HG03139 (cell line): ENCODE measurements around the gene SLC4A9.

Experiments used
- ATAC-seq: cut with Tn5 transposase; IDR thresholded peaks from one replicate; pipeline ENCODE4 v1.9.1; 2021; ENCODE audit not compliant: unreplicated experiment

Gene SLC4A9, protein sequence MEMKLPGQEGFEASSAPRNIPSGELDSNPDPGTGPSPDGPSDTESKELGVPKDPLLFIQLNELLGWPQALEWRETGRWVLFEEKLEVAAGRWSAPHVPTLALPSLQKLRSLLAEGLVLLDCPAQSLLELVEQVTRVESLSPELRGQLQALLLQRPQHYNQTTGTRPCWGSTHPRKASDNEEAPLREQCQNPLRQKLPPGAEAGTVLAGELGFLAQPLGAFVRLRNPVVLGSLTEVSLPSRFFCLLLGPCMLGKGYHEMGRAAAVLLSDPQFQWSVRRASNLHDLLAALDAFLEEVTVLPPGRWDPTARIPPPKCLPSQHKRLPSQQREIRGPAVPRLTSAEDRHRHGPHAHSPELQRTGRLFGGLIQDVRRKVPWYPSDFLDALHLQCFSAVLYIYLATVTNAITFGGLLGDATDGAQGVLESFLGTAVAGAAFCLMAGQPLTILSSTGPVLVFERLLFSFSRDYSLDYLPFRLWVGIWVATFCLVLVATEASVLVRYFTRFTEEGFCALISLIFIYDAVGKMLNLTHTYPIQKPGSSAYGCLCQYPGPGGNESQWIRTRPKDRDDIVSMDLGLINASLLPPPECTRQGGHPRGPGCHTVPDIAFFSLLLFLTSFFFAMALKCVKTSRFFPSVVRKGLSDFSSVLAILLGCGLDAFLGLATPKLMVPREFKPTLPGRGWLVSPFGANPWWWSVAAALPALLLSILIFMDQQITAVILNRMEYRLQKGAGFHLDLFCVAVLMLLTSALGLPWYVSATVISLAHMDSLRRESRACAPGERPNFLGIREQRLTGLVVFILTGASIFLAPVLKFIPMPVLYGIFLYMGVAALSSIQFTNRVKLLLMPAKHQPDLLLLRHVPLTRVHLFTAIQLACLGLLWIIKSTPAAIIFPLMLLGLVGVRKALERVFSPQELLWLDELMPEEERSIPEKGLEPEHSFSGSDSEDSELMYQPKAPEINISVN

DNA sequence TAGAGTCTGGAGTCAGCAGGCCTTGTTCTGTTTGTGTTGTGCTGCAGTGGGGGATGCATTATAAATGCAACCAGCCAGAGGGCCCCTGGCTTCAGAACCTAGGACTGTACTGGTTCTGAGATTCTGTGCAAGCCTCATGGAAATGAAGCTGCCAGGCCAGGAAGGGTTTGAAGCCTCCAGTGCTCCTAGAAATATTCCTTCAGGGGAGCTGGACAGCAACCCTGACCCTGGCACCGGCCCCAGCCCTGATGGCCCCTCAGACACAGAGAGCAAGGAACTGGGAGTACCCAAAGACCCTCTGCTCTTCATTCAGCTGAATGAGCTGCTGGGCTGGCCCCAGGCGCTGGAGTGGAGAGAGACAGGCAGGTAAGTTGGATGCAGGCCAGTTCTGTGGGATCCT is at the start of gene SLC4A9:
Gene SLC4A9, plus strand, starts transcription at position 94 of the 400 bp plus-strand sequence. Its CDS starts 43 bp downstream, at position 137.
- no peak for ATAC-seq

DNA sequence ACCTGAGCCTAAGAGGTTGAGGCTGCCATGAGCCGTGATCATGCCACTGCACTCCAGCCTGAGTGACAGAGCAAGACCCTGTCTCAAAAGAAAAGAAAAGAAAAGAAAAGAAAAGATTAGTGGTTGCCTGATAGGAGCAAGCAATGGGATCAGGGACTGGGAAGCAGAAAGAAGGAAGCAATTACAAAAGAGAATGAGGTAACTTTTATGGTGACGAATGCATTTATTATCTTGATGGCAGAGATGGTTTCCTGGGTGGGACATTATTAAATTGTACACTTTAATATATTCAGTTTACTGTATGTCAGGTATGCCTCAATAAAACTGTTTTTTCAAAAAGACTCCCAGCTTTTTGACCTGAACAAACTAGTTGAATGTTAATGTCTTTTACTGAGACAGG is 49.6 kb upstream of the SLC4A9 start:
- no peak for ATAC-seq

DNA sequence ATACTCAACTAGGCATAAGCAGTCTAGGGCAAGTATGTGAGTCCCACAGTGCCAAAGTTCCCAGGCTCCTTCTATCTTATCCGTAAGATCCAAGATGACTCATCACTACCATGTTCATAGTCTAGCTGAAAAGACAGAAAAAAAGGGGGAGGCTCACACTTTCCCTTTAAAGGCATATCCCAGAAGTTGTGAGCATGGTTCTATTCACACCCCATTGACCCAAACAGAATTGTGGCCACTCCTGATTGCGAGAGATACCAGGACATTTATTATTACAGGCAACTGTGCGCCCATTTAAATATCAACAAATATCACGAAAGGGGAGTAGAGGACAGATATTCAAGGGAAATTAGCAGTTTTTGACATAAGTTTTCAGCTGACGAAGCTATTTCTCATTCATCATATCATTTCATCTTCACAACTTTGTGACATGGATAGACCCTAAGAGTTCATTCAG is 49.0 kb upstream of the SLC4A9 start:
- no peak for ATAC-seq

DNA sequence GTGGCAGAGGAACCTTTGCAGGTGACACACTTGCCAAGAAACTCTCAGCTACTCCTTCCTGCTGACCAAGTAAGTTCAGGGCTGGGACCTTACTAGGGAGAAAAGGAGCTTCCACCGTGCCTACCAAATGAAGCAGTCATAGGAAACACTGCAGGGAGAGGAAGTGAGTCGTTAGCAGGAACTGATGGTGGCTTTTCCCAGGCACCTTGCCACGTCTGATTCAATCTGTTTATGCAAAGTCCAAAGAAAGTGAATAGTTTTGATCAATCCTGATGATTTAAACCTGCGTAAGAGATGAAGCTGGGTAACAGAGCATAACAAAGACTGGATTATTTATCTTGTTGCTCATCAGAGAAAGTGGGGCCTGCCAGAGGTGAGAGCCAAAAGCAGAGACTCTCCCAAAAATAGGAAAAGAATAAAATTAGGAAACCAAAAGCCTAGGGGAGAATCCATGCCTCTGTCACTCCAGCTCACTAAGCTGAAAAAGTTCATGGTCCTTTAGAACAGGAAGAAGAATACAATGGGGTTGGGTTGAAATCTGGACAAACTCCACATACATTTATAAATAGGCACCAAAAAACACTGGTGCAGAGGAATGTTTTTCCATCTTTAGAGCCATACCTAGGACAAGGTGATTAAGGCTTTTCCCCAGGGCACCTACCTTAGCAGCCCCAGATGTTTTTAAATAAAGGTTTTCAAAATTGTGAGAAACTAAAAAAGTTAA is 47.8 kb upstream of the SLC4A9 start:
- no peak for ATAC-seq

DNA sequence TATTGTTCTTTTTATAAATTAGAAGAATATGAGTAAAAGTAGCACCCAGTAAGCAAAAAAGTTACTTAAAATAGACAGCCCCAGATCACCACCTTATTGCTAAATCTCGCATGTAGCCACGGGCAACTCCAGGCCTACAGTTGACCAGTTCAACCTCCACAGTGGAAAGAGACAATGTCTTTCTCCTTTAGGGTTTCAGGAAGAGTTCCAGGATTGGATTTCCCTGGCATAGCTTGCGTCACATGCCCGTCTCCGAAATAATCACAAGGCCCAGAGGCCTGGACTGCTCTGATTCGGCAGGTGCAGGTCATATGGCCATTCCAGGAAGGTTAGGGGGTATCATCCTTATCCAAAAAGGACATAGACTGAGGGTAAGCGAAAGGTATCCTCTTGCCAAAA is 47.2 kb upstream of the SLC4A9 start:
- no peak for ATAC-seq

DNA sequence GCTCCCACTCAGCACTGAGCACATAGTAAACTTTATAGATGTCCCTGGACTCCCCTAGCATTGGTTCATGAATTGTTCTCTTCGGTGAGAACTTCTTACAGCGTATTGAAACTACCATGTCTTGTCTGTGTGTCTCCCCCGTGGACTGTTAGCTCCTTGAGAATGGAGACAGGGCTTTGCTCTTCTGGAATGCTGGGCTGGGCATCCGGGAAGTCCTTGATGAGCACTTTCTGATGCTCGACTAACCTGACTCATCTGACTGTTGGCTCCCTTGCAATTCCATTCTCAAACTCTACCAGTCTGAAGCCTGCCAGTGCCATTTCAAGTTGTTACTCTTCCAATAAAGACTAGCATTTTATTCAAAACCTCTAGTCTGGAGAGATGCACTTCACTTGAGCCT is 42.1 kb upstream of the SLC4A9 start:
- ATAC-seq = no peak

DNA sequence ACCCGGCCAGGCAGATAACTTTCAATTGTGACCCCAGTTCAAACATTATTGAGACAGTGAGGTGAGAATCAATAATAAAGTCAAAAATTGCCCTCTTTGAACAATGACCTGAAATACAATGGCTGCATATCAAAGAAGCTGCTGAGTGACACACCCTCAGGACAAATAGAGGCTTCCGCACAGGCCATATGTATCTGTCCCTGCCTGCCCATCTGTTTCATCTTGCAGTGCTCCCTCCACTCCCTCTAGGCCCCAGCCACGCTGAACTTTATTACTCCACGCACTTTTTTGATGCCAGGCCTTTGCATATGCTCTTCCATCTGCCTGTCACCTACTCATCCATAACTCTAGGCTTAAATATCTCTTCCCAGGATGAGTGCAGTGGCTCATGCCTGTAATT is 41.2 kb upstream of the SLC4A9 start:
- no peak for ATAC-seq

DNA sequence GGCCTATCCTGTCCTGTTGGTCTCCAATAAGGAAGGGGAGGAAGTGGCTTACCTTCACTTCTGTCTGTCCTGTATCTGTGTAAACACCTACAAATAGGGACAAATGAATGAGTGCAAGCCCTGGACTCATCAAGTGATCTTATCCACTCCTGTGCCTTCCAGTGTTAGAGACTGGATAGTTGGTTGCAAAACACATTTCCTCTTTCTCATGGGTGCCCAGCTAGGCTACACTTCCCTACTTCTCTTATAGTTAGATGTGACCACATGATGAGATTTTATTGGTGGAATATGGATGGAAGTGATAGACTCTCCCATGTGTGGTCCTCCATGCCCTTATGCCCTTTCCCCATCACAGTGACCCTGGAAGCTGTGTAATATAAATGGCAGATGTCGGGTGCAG is 40.2 kb upstream of the SLC4A9 start:
- no peak for ATAC-seq

DNA sequence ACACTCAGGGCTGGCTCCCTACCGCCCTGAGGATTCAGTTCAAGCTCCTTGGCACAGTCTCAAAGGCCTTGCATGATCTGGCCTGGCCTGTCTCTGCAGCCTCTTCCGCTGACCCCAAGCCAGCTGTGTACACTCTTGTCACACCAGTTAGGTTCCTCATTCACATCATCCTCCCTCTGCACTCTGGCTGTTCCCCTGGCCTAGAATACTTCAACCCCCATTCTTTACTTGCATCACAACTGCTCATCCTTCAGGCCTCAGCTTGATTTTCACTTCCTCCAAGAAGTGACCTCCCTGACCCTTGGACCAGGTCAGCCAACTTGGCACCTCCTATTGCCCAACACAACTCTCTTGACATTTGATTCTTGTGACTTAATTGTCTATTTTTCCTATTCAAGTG is 38.2 kb upstream of the SLC4A9 start:
- no peak for ATAC-seq

DNA sequence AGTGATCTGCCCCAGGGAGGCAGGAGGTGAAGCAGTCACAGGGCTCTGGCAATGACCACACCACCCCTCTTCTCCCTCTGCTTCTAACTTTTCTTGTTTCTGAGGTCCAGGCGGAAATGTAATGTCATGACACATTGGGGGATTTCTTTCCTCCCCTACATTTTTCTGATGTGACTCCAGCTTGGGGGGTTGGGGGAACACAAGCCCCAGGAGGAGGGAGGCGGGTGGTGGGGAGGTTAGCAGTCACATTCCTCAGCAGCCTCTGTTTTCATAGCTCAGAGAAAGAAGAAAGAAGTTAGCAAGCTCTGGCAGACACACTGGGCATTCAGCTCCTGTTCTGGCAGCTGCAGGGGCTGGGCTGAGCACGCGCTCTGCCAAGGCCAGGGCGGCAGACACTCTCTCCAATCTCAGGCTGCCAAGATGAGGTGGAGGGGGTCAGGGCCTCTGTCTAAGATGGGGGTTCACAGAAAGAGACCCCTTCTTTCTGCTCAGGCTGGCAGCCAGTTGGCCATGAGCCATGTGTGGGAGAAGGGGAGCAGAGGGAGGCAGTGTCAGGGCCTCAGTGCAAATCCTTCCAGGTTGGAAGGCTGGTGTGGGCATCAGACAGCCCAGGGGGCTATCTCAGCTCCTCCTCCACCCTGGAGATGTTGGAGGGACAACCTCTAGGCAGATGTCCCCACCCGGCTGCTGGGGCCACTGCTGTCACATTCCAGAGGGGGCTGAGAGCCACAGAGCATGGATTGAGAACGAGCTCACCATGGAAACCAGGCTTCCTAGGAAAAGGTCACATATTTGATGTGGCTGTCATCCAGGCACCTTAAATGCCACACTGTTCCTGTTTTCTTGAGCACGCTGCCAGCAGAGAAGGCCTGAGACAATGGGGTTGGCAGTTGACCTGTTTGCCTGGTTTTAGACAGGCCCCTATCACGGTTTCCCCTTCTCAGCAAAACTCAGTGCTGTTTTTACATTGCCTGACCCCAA is 37.0 kb upstream of the SLC4A9 start:
- no peak for ATAC-seq

DNA sequence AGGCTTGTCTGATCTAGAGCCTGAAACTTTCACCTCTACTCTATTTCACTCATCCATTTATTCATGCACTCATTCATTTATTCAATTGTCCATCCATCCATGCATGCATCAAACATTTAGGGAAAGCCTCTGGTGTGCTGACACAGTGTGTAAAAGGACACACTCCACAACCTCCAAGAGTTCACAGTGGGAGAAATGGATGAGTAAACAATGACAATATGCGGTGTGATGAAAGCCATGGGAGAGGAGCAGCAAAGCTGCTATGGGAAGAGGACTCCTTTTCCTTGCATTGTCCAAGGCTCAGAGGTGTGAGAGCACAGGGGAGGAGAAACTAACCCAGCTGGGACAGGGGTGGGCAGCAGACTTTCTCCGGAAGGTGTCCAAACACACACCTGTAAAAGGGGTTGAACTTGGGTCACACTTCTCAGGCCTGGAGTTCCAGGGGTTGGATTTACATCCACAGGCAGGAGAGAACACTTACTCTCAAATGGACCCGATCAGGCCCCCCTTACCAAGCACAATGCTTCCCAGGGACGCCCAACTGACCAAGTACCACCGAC is 35.9 kb upstream of the SLC4A9 start:
- no peak for ATAC-seq

DNA sequence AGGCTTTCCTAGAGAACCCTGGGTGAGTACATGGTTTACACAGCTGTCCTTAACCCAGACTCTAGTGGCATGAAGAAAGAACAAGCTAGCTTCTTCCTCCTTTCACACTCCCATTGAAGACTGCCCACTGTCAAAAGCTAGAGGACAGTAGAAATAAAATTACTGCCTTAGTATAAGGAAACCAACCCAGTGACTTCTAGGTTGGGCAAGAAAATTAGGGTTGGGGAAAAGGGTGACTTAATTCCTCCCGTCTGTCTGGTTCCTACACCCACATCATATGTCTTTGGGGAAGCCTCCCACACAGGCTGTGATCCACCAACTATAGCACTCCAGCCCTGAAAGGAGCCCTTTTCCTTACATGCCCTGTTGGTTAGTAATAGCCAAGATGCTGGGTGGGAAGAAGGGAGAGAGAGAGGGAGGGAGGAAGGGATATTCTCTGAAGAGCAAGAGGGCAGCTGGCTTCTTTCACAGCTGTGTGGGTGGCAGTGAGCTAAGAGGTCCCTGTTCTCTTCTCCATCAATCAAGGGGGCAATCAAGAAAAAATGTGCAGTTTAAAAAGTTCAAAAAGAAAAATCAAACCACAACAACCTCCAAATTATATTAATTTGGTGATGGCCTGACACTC is 35.3 kb upstream of the SLC4A9 start:
- ATAC-seq = no peak

DNA sequence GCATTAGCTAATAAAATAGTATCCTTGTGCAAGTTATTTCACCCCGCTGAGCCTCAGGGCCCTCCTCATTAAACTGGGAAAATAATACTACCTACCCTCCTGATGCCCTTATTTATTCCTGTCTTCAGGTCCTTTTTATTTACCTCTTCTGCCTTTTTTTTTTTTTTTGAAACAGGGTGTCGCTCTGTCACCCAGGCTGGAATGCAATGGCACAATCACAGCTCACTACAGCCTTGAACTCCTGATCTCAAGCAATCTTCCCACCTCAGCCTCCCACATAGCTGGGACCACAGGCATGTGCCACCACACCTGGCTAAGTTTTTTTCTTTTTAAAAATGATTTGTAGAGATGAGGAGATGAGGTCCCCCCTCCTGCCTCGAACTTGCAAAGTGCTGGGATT is 34.5 kb upstream of the SLC4A9 start:
- ATAC-seq = no peak

DNA sequence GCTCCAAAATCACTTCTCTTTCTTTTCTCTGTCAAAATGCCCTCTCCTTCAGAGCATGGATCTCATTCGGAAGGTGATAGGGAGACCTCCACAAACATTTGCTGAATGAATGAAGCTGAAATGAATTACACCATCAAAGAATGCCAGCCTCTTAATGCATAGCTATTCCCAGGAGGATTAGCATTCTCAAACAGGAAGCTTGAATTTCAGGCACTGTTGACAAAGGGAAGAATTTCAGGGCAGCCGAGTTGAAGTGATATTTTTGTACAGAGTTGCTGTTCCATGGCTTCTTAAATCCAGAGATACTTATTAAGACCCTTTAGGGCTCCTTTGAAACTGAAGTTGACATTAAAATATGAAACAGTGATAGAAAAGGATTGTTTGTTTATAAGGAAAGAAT is 32.4 kb upstream of the SLC4A9 start:
- no peak for ATAC-seq

DNA sequence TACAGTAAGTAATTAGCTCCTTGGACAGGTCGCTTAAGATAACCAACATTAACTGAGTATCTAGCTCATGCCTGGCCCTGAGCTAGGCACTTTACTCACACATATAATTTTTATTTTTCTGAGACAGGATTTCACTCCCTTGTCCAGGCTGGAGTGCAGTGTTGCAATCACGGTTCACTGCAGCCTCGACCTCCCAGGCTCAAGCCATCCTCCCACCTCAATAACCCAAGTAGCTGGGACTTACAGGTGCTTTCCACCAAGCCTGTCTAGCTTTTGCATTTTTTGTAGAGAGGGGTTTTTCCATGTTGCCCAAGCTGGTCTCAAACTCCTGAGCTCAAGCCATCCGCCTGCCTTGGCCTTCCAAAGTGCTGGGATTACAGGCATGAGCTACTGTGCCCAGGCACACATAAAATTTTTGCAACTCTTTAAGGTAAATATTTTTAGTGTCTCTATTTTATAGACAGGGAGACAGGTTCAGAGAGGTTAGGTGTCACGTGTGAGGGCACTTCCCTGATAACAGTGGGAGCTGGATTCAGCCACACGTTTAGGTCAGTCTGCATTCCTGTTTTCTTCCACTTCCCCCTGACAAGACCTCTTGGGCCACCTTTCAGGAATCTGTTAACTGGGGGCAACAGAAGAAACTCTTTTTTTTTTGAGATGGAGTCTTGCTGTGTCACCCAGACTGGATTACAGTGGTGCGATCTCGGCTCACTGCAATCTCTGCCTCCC is 31.8 kb upstream of the SLC4A9 start:
- ATAC-seq = no peak

DNA sequence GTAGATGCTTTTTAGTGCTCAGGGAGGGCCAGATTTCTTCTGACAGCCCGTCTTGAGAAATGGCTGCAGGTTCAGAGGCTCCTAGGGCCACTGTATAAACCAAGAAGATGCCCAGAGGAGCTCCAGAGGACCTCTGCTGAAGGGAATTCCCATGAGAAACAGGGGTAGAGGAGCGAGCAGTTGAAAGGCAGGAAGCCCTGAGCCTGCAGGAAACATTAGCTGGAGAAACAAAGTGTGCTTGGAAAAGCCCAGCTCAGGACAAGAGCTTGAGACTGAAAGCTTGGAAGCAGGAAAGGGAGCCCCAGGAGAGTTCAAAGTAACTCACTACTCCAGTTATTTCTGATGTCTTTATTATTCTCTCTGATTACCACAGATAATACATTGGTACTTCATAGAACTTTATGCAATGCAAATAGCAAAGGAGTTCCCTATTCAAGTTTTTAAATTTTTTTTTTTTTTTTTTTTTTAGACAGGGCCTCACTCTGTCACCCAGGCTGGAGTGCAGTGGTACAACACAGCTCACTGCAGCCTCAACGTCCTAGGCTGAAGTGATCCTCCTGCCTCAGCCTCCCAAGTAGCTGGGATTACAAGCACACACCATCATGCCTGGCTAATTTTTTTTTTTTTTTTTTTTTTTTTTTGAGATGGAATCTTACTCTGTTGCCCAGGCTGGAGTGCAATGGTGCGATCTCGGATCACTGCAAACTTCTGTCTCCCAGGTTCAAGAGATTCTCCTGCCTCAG is 30.1 kb upstream of the SLC4A9 start:
- no peak for ATAC-seq

DNA sequence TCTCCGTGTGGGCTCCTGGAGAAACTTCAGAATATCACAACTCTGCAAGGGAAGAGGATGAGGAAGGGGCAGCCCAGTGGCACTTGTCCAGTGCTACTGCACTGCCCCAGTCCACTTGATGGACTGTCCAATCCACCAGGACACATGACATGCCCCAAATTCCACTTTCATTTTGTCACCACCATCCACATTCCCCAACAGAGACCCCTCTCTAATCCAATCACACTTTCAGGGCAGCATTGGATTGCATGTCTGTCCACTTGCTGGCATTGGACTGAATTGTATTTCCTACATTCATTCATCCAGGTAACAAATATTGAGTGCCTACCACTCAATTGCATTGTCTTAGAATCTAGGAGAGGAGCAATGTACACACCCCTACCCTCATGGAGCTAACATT is 28.4 kb upstream of the SLC4A9 start:
- ATAC-seq = no peak

DNA sequence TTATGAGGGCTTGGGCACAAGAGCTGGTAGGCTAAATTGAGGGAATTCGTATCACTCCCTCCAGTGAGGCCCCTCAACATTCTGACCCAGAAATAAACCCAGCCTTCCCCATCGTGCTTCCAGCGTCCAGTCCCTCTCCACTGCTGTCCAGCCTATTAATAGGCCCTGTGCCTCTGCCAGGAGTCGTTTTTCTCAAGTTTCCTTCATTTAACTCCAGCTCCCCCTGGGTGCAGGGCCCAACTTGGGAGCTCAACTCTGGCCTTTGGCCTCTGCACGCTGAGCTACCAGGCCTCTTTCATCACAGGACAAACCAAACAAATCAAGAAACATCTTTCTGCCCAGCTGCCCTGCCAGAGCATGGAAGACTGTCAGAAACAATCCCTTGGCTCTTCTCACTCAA is 23.6 kb upstream of the SLC4A9 start:
- ATAC-seq = no peak
